Esophagus muscularis mucosa (tissue), 3 donors: ENCODE data around the gene KL.

ENCODE experiments used
- POLR2A ChIP-seq: fragments of 450-650 bp; IDR thresholded peaks from one replicate; pipeline ENCODE4 v1.6.1; 2017; ENCODE audit warnings: antibody characterized with exemption, moderate library complexity, mild to moderate bottlenecking, low read depth
- POLR2AphosphoS5 ChIP-seq, 2 donors: sonication (generic); formaldehyde crosslinking; IDR thresholded peaks; one replicate each; pipeline ENCODE4 v1.6.1; 2017; ENCODE audit warnings: antibody characterized with exemption in 2 of 2
- TF ChIP-seq, protein P1 (sequence below), 3 experiments: fragments of 200-600 bp in 2 of 3; fragments of 450-650 bp in 1 of 3; sonication (generic) in 2 of 3; IDR thresholded peaks; one replicate each; pipeline ENCODE4 v1.5.1; 2017 to 2019; ENCODE audit warnings: antibody characterized with exemption in 3 of 3, mild to moderate bottlenecking in 2 of 3, moderate library complexity in 1 of 3

DNA sequence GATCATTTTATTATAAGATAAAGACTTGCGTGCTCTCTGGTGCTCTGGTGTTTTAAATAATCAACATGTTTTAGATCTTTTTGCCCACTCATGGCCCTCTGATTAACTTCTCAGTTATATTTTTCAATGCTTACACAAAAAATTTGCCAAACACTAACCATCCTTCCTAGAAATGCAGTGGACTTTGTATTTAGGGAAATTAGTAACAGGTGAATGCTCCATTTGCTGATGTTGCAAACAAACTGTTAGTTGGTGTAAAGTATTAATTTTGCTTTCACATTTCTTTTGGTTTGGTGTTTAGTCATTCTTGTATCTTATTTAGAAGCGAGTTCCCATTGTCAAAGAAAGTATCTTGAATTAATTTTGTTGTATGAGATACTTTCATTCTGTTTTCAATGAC lies 2.7 kb downstream of the KL start:
- TF ChIP-seq, protein P1, sequence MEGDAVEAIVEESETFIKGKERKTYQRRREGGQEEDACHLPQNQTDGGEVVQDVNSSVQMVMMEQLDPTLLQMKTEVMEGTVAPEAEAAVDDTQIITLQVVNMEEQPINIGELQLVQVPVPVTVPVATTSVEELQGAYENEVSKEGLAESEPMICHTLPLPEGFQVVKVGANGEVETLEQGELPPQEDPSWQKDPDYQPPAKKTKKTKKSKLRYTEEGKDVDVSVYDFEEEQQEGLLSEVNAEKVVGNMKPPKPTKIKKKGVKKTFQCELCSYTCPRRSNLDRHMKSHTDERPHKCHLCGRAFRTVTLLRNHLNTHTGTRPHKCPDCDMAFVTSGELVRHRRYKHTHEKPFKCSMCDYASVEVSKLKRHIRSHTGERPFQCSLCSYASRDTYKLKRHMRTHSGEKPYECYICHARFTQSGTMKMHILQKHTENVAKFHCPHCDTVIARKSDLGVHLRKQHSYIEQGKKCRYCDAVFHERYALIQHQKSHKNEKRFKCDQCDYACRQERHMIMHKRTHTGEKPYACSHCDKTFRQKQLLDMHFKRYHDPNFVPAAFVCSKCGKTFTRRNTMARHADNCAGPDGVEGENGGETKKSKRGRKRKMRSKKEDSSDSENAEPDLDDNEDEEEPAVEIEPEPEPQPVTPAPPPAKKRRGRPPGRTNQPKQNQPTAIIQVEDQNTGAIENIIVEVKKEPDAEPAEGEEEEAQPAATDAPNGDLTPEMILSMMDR (IDR thresholded peaks at IDR 0.05), result no peak
- TF ChIP-seq POLR2AphosphoS5 (IDR thresholded peaks at IDR 0.05) (no peak), POLR2A (no peak)
